Measurements from ENCODE around the gene MGAT5. TPM values are rescaled to one million over a fixed set of nuclear protein-coding genes. Genes with fewer than 3 reads are reported as not detected.
"Not testable (repeated sequence)": the region's sequence is repeated elsewhere in the genome, so short reads cannot be mapped to it uniquely, and the experiment has no call there.

The MGAT5 gene
- total RNA-seq, 1 donor from 2014 or later, result 58.8 TPM

GRCh38 chr2:134292514-134292913, 38.6 kb downstream of the MGAT5 start:
- Mint-ChIP-seq H3K27ac (ENCODE audit: unreplicated experiment) (no peak overlapping the region), H3K4me1 (ENCODE audit: low read depth, unreplicated experiment) (peaks cover 3% of the 10 kb centered on the region), H3K36me3 (ENCODE audit: unreplicated experiment) (no peaks in the 10 kb centered on the region), H3K4me3 (ENCODE audit: unreplicated experiment) (no peak overlapping the region), H3K9me3 (ENCODE audit: unreplicated experiment) (no peaks in the 10 kb centered on the region), H3K27me3 (ENCODE audit: unreplicated experiment) (peaks cover 4% of the 10 kb centered on the region)
- no peak for DNase-seq
- no peak for TF ChIP-seq CTCF (IDR thresholded peaks at IDR 0.05; ENCODE audit: partially characterized antibody, unreplicated experiment)

- TF ChIP-seq CTCF (IDR thresholded peaks at IDR 0.05; ENCODE audit: partially characterized antibody, unreplicated experiment), result no peak
- Mint-ChIP-seq H3K9me3 (ENCODE audit: unreplicated experiment) (no peaks in the 10 kb centered on the region), H3K27me3 (ENCODE audit: unreplicated experiment) (peaks cover 4% of the 10 kb centered on the region), H3K4me1 (ENCODE audit: low read depth, unreplicated experiment) (peaks cover 3% of the 10 kb centered on the region), H3K27ac (ENCODE audit: unreplicated experiment) (no peak overlapping the region), H3K4me3 (ENCODE audit: unreplicated experiment) (no peak overlapping the region), H3K36me3 (ENCODE audit: unreplicated experiment) (no peaks in the 10 kb centered on the region)
- DNase-seq, result no peak
These were observed 40.1 kb downstream of the MGAT5 start for GRCh38 chr2:134293719-134294537.

- H3K36me3 Mint-ChIP-seq (ENCODE audit: unreplicated experiment); DNase-seq; H3K4me3 Mint-ChIP-seq (ENCODE audit: unreplicated experiment); H3K27ac Mint-ChIP-seq (ENCODE audit: unreplicated experiment); H3K9me3 Mint-ChIP-seq (ENCODE audit: unreplicated experiment); H3K4me1 Mint-ChIP-seq (ENCODE audit: low read depth, unreplicated experiment); H3K27me3 Mint-ChIP-seq (ENCODE audit: unreplicated experiment): not testable (repeated sequence)
These were observed 40.7 kb downstream of the MGAT5 start for GRCh38 chr2:134294598-134294997.

- Mint-ChIP-seq H3K36me3 (ENCODE audit: unreplicated experiment) (no peaks in the 10 kb centered on the region), H3K9me3 (ENCODE audit: unreplicated experiment) (no peaks in the 10 kb centered on the region), H3K27me3 (ENCODE audit: unreplicated experiment) (peaks cover 4% of the 10 kb centered on the region)
These were observed 41.6 kb downstream of the MGAT5 start for GRCh38 chr2:134295441-134295840.

GRCh38 chr2:134296301-134296700, 42.4 kb downstream of the MGAT5 start:
- no peak for TF ChIP-seq CTCF (IDR thresholded peaks at IDR 0.05; ENCODE audit: partially characterized antibody, unreplicated experiment)
- Mint-ChIP-seq H3K36me3 (ENCODE audit: unreplicated experiment) (no peaks in the 10 kb centered on the region), H3K27me3 (ENCODE audit: unreplicated experiment) (peaks cover 4% of the 10 kb centered on the region)

More at GRCh38 chr2:134295441-134295840, 41.6 kb downstream of the MGAT5 start:
- Mint-ChIP-seq H3K4me3 (ENCODE audit: unreplicated experiment) (no peak overlapping the region), H3K4me1 (ENCODE audit: low read depth, unreplicated experiment) (peaks cover 3% of the 10 kb centered on the region), H3K27ac (ENCODE audit: unreplicated experiment) (no peak overlapping the region)
- no peak for TF ChIP-seq CTCF (IDR thresholded peaks at IDR 0.05; ENCODE audit: partially characterized antibody, unreplicated experiment)
- DNase-seq, result no peak

More at GRCh38 chr2:134296301-134296700, 42.4 kb downstream of the MGAT5 start:
- Mint-ChIP-seq H3K4me3 (ENCODE audit: unreplicated experiment) (no peak overlapping the region), H3K4me1 (ENCODE audit: low read depth, unreplicated experiment) (peaks cover 3% of the 10 kb centered on the region), H3K9me3 (ENCODE audit: unreplicated experiment) (no peaks in the 10 kb centered on the region), H3K27ac (ENCODE audit: unreplicated experiment) (no peak overlapping the region)
- DNase-seq, result no peak

Data from glutamatergic neuron (in vitro differentiated cells).